GM12892 (cell line): ENCODE results near the gene KCNK2.

ENCODE experiments used
- POLR2A ChIP-seq: IDR thresholded peaks from 2 replicates; pipeline ENCODE4 v1.6.1; 2011; ENCODE audit warnings: low read depth, low read length, control low read depth
- POLR2AphosphoS5 ChIP-seq: IDR thresholded peaks from 2 replicates; pipeline ENCODE4 v1.6.1; 2011; ENCODE audit warnings: low read depth, low read length, control low read depth
- TAF1 ChIP-seq: IDR thresholded peaks from 2 replicates; pipeline ENCODE4 v1.6.1; 2011; ENCODE audit warnings: low read depth, mild to moderate bottlenecking, control low read depth, low read length, borderline replicate concordance

DNA sequence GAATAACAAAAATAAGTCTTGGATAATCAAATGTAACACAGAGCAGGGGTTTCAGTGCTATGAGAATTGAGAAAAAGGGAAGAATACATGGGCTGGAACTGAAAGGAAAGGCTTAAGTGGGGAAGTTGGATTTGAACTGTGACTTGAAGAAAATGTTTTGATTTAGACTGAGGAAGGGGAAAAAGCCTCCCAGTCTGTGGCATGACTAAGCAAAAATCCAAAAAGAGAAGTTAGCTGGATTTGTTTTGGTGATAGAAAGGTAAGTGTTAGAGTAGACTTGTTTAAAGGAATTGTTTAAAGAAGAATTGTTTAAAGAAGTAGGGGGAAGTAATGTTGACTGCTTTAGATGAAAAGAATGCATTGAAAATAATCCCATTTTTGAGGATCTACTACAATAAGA is 46.0 kb downstream of the KCNK2 start:
- TF ChIP-seq TAF1: no peak
- TF ChIP-seq POLR2AphosphoS5: no peak
- TF ChIP-seq POLR2A: no peak
